WTC11 (cell line): ENCODE data around the gene CCDC74A. TPM values are rescaled to one million over a fixed set of nuclear protein-coding genes. Genes with fewer than 3 reads are reported as not detected.
"Not testable (repeated sequence)": the region's sequence is repeated elsewhere in the genome, so short reads cannot be mapped to it uniquely, and the experiment has no call there.

Experiments
- ATAC-seq: fragments of 200-7000 bp; cut with Tn5 transposase; 2 replicates; pipeline ENCODE4 v1.10.0; 2021; ENCODE audit warnings: mild to moderate bottlenecking, moderate library complexity
- Bru-seq: library from RNA; stranded (reverse); fragments of 400-500 nt; gene quantifications from one replicate; lab custom pipeline; 2021; lab: Mats Ljungman, UMichigan
- CTCF ChIA-PET: fragments of 300-600 bp; sonication (Branson Sonifier 250); formaldehyde crosslinking; loops from one replicate; lab custom pipeline; 2021; ENCODE audit warnings: antibody characterized with exemption; lab: Charles Lee
- POLR2A ChIA-PET: fragments of 350-600 bp; sonication (Branson Sonifier 250); formaldehyde crosslinking; loops from one replicate; lab custom pipeline; 2021; ENCODE audit warnings: antibody characterized with exemption; lab: Charles Lee
- DNase-seq: peaks from one replicate; pipeline ENCODE4 v3.0.0; 2021; ENCODE audit warnings: low spot score
- H3K27ac Mint-ChIP-seq: 2 replicates; pipeline ENCODE4 v1.8.0; 2021; ENCODE audit warnings: mixed read lengths
- H3K27me3 Mint-ChIP-seq: 2 replicates; pipeline ENCODE4 v1.8.0; 2021; ENCODE audit warnings: low read depth, mild to moderate bottlenecking, moderate library complexity, mixed read lengths
- H3K36me3 Mint-ChIP-seq: 2 replicates; pipeline ENCODE4 v1.8.0; 2021; ENCODE audit warnings: mixed read lengths
- H3K4me1 Mint-ChIP-seq: 2 replicates; pipeline ENCODE4 v1.8.0; 2022; ENCODE audit warnings: mixed read lengths
- H3K4me3 Mint-ChIP-seq: 2 replicates; pipeline ENCODE4 v1.8.0; 2021; ENCODE audit warnings: mild to moderate bottlenecking, moderate library complexity, mixed read lengths
- H3K9me3 Mint-ChIP-seq: 2 replicates; pipeline ENCODE4 v1.8.0; 2021; ENCODE audit warnings: mixed read lengths
- long read RNA-seq, 3 experiments: library from RNA in 1 of 3; library from capped mRNA in 1 of 3; library from polyadenylated mRNA in 1 of 3; unstranded in 2 of 3; stranded (forward) in 1 of 3; transcript quantifications; one replicate each; pipeline ENCODE4 v2.0.0, GENCODE V29; 2021
- total RNA-seq: library from RNA; stranded (reverse); gene quantifications from 3 replicates; pipeline ENCODE4 v1.2.3, GENCODE V29; 2021

CCDC74A gene
- total RNA-seq (11.7 to 16.7 TPM (median 12.6 TPM) in 3 replicates), Bru-seq, nascent RNA (percentile 39 among the genes with signal in this experiment)
- long read RNA-seq, experiment 1, transcript CCDC74A-202 (8 exons, 1,298 nt): major isoform, 5 of 49 reads
- long read RNA-seq, experiment 1, partial matches to known transcripts: 3 of 49 reads
- long read RNA-seq, experiment 1, other reads (novel, unspliced or antisense): 38 of 49 reads
- long read RNA-seq, experiment 2, partial matches to known transcripts: 3 of 14 reads
- long read RNA-seq, experiment 2, other reads (novel, unspliced or antisense): 7 of 14 reads
- long read RNA-seq, experiment 3, partial matches to known transcripts: 0 of 1 reads
- long read RNA-seq, experiment 3, other reads (novel, unspliced or antisense): 1 of 1 reads

DNA sequence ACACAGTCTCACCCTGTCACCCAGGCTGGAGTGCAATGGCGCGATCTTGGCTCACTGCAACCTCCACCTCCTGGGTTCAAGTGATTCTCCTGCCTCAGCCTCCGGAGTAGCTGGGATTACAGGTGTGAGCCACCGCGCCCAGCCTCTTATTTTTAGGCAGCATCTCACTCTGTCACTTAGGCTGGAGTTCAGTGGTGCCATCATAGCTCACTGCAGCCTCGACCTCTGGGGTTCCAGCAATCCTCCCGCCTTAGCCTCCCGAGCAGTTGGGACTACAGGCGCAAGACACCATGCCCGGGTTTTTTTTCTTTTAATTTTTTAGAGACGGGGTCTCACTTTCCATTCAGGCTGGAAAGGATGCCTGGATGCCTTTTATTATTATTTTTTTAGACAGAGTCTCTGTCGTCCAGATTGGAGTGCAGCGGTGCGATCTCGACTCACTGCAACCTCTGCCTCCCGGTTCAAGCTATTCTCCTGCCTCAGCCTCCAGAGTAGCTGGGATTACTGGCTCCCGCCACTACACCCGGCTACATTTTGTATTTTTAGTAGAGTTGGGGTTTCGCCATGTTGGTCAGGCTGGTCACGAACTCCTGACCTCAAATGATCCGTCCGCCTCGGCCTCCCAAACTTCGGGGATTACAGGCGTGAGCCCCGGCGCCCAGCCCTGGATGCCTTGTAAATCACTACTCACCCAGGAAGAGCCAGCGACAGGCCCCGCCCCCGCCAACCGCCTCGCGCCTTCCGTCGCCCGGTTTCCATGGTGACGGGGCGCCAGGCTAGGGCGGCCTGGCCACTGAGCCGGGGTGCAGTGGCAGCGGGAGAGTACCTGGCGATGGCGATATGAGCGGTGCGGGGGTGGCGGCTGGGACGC is at the start of gene CCDC74A:
TSS of gene CCDC74A (plus strand) at position 758 of the 871 bp plus-strand sequence. CDS start at position 841, 83 bp downstream.
- ATAC-seq (peak; percentile 81), DNase-seq (peak; percentile 82)
- H3K9me3 Mint-ChIP-seq, H3K27ac Mint-ChIP-seq, POLR2A ChIA-PET, H3K36me3 Mint-ChIP-seq, H3K4me1 Mint-ChIP-seq: not testable (repeated sequence)
- CTCF ChIA-PET: interaction anchor here (2.6 kb wide), 1 partner anchor 146 kb away, joined by 9 read pairs; no protein-coding TSS in a partner anchor
- Mint-ChIP-seq H3K27me3 (peaks cover 10% of the 10 kb centered on the region), H3K4me3 (peak within 1 kb of the TSS; percentile 86)

DNA sequence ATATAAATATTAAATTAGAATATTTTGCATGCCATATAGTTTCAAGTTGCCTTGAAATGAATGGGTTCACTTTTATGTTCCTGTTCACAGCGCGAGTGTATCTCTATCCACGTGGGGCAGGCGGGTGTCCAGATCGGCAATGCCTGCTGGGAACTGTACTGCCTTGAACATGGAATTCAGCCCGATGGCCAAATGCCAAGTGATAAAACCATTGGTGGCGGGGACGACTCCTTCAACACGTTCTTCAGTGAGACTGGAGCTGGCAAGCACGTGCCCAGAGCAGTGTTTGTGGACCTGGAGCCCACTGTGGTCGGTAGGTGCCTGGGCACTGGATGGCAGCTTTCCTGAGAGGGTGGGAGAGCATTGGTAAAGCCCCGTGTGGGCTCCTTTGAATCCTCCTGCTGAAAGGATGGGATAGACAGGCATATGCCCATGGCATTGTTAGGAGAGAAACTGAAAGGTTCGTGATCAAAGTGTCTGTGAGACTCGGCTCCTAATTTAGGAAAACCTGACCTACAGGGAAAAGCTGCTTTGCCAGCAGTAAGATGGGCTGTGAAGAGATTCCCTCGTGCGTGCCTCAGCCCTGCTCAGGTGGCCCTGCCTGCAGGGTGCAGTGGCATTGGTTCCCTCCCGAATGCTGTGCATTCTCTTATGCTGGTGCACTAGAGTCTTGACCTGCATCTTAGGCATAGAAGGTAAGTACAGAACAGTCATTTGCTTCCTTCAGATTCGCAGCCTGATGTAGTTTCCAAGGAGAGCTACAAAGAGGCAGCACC is 49.4 kb upstream of the CCDC74A start:
- H3K27ac Mint-ChIP-seq, H3K36me3 Mint-ChIP-seq, H3K4me3 Mint-ChIP-seq, POLR2A ChIA-PET, CTCF ChIA-PET, H3K9me3 Mint-ChIP-seq, ATAC-seq, DNase-seq, H3K4me1 Mint-ChIP-seq, H3K27me3 Mint-ChIP-seq: not testable (repeated sequence)

DNA sequence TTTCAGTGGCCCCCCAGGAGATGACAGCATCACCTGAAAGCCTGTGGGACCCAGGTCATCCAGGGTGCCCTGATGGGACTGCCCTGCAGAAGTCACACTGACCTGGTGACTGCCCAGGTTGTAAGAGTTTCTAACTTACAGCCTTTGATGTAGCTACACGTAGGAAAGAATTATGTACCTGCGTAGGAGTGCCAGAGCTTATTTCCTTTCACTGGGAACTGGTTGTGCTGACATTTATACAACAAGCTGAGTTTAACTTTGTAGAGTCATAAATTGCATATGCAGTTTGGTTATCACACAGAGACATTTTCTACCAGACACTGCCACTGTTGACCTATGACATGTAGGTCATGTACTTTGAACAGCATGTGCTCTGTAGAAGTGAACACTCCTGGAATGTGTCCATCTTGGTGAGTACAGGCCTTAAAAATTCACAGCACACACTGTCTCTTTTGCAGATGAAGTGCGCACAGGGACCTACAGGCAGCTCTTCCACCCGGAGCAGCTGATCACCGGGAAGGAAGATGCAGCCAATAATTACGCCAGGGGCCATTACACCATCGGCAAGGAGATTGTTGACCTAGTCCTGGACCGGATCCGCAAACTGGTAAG is 48.7 kb upstream of the CCDC74A start:
- DNase-seq: not testable (repeated sequence)

DNA sequence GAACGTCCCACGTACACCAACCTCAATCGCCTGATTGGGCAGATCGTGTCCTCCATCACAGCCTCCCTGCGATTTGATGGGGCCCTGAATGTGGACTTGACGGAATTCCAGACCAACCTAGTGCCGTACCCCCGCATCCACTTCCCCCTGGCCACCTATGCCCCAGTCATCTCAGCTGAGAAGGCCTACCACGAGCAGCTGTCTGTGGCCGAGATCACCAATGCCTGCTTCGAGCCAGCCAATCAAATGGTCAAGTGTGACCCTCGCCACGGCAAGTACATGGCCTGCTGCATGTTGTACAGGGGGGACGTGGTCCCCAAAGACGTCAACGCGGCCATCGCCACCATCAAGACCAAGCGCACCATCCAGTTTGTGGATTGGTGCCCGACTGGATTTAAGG is 47.3 kb upstream of the CCDC74A start:
- H3K4me1 Mint-ChIP-seq, H3K36me3 Mint-ChIP-seq, ATAC-seq, DNase-seq, H3K27ac Mint-ChIP-seq, POLR2A ChIA-PET, H3K4me3 Mint-ChIP-seq, H3K27me3 Mint-ChIP-seq, H3K9me3 Mint-ChIP-seq: not testable (repeated sequence)
- CTCF ChIA-PET: interaction anchor here (0.6 kb wide), 1 partner anchor 13 kb away, joined by 5 read pairs; no protein-coding TSS in a partner anchor

More for the DNA sequence above, 48.7 kb upstream of the CCDC74A start:
- ATAC-seq, POLR2A ChIA-PET, H3K27me3 Mint-ChIP-seq, CTCF ChIA-PET, H3K27ac Mint-ChIP-seq, H3K36me3 Mint-ChIP-seq, H3K9me3 Mint-ChIP-seq, H3K4me1 Mint-ChIP-seq, H3K4me3 Mint-ChIP-seq: not testable (repeated sequence)

DNA sequence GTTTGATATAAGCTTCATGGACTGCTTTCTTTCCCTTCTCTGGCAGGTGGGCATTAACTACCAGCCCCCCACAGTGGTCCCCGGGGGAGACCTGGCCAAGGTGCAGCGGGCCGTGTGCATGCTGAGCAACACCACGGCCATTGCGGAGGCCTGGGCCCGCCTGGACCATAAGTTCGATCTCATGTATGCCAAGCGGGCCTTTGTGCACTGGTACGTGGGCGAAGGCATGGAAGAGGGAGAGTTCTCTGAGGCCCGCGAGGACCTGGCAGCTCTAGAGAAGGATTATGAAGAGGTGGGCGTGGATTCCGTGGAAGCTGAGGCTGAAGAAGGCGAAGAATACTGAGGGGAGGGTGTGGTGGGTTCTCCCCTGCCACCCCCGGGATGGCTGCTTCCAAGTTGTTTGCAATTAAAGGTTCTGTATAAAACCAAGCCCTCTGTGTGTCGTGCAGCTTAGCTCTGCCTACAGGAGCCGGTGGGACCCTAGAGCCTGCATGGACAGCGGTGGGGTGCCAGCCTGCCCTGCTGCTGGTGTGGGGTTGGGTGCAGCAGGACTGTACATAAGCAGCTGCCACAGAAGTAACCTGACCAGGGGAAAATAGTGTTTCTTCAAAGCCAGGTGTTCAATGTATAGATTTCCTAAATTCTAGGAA is 45.1 kb upstream of the CCDC74A start:
- POLR2A ChIA-PET, H3K27me3 Mint-ChIP-seq, H3K36me3 Mint-ChIP-seq, CTCF ChIA-PET, H3K4me3 Mint-ChIP-seq, DNase-seq, H3K4me1 Mint-ChIP-seq, H3K9me3 Mint-ChIP-seq, H3K27ac Mint-ChIP-seq, ATAC-seq: not testable (repeated sequence)

DNA sequence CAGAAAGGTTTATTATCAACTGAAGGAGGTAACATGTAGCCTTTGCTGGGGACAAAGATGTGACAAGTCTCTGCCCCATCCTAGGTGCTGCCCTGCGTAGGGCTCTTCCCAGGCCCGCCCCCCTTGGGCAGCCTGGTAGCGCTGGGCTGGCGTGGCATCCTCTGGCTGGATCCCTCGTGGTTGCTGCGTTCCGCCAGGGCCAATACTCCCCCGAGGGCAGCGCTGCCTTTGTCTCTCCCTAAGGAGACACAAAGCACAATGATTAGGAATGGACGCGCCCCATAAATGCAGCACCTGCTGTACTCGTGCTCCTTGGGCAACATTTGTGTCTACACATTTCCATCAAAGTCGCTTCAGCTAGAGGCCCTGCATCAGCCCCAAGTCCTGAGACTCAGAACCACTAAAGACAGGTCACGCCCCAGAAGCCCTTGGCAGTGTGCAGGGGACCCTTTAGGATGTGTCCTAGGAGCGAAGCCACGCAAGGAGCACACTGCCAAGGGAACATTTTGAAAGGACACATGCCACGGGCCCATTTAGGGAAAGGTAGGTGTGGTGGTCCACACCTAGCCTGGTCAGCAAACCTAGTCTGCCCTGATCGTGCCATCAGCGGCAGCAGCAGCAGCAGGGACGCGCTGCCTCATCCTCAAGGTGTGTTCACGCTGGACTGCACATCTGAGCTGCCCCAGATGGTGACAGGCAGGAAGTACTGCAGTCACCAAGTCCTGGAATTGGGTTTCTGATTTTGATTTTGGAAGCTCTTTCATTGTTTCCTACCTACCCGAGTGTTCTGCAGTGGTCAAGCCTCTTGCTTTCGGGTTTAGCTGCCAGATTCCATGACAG is 43.5 kb upstream of the CCDC74A start:
- ATAC-seq, H3K27ac Mint-ChIP-seq, CTCF ChIA-PET, H3K4me3 Mint-ChIP-seq, H3K27me3 Mint-ChIP-seq, H3K36me3 Mint-ChIP-seq, DNase-seq, H3K9me3 Mint-ChIP-seq, POLR2A ChIA-PET, H3K4me1 Mint-ChIP-seq: not testable (repeated sequence)

DNA sequence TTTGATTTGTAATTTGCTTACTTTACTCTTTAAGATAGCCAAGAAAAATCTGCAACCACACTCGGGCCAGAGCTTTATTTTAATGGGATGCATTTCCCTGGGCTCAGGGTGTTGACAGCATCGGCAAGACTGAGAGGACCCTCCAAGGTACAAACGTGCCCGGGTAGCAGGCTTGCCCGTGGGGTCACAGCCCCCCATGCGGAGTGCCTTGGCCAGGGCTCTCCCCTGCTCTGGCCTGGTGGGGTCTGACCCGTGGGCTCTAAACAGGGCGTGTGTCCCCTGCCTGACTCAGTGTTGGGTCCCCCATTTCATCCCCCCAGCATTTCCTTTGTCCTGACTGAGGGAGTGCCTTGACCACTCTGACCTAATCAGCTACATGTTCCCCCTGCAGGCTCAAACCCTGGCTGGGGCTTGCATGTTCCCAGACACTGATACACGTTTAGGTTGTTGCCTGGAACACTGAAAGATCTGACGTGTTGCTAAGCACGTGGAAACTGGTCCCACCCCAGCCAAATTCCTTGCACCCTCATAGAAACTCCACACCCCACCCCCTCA is 42.7 kb upstream of the CCDC74A start:
- H3K36me3 Mint-ChIP-seq, H3K4me3 Mint-ChIP-seq, H3K9me3 Mint-ChIP-seq, H3K4me1 Mint-ChIP-seq, H3K27ac Mint-ChIP-seq, ATAC-seq, POLR2A ChIA-PET, CTCF ChIA-PET, H3K27me3 Mint-ChIP-seq, DNase-seq: not testable (repeated sequence)
